ENCODE results near the gene TGFA.
"Not testable (repeated sequence)": the region's sequence is repeated elsewhere in the genome, so short reads cannot be mapped to it uniquely, and the experiment has no call there.

TGFA gene

GRCh38 chr2:70498054-70498453, 55.6 kb downstream of the TGFA start:
- DNase-seq (ENCODE audit: low read depth), result no peak

GRCh38 chr2:70496819-70497218, 56.8 kb downstream of the TGFA start:
- DNase-seq (ENCODE audit: low read depth), result peak; percentile 33

- DNase-seq (ENCODE audit: low read depth), result no peak
These were observed 59.2 kb downstream of the TGFA start for GRCh38 chr2:70494293-70494886.

GRCh38 chr2:70490381-70490780, 63.2 kb downstream of the TGFA start:
- DNase-seq (ENCODE audit: low read depth), result no peak

GRCh38 chr2:70489165-70489564, 64.5 kb downstream of the TGFA start:
- no peak for DNase-seq (ENCODE audit: low read depth)

- no peak for DNase-seq (ENCODE audit: low read depth)
These were observed 69.5 kb downstream of the TGFA start for GRCh38 chr2:70484086-70484485.

- peak; percentile 25 for DNase-seq (ENCODE audit: low read depth)
These were observed 71.2 kb downstream of the TGFA start for GRCh38 chr2:70482401-70482800.

- no peak for DNase-seq (ENCODE audit: low read depth)
These were observed 73.2 kb downstream of the TGFA start for GRCh38 chr2:70480468-70480867.

- DNase-seq (ENCODE audit: low read depth), result no peak
These were observed 73.8 kb downstream of the TGFA start for GRCh38 chr2:70479816-70480215.

- no peak for DNase-seq (ENCODE audit: low read depth)
These were observed 76.2 kb downstream of the TGFA start for GRCh38 chr2:70477441-70477844.

GRCh38 chr2:70475266-70475665, 78.4 kb downstream of the TGFA start:
- no peak for DNase-seq (ENCODE audit: low read depth)

GRCh38 chr2:70474256-70474848, 79.3 kb downstream of the TGFA start:
- DNase-seq (ENCODE audit: low read depth), result no peak

GRCh38 chr2:70473101-70473722, 80.4 kb downstream of the TGFA start:
- no peak for DNase-seq (ENCODE audit: low read depth)

GRCh38 chr2:70472221-70472890, 81.3 kb downstream of the TGFA start:
- DNase-seq (ENCODE audit: low read depth), result no peak

- DNase-seq (ENCODE audit: low read depth), result no peak
These were observed 82.5 kb downstream of the TGFA start for GRCh38 chr2:70471129-70471528.

GRCh38 chr2:70469961-70470360, 83.7 kb downstream of the TGFA start:
- no peak for DNase-seq (ENCODE audit: low read depth)

- DNase-seq (ENCODE audit: low read depth), result no peak
These were observed 84.2 kb downstream of the TGFA start for GRCh38 chr2:70469435-70469834.

GRCh38 chr2:70468878-70469277, 84.7 kb downstream of the TGFA start:
- DNase-seq (ENCODE audit: low read depth), result no peak

- no peak for DNase-seq (ENCODE audit: low read depth)
These were observed 85.5 kb downstream of the TGFA start for GRCh38 chr2:70467831-70468779.

GRCh38 chr2:70467237-70467636, 86.4 kb downstream of the TGFA start:
- DNase-seq (ENCODE audit: low read depth), result no peak

GRCh38 chr2:70466647-70467046, 87.0 kb downstream of the TGFA start:
- DNase-seq (ENCODE audit: low read depth), result not testable (repeated sequence)

- no peak for DNase-seq (ENCODE audit: low read depth)
These were observed 89.6 kb downstream of the TGFA start for GRCh38 chr2:70463997-70464396.
